HCT116 (cell line): ENCODE measurements around the gene IL36A. TPM values are rescaled to one million over a fixed set of nuclear protein-coding genes. Genes with fewer than 3 reads are reported as not detected.

ENCODE experiments used
- ATAC-seq: fragments of 200-7000 bp; cut with Tn5 transposase; 2 replicates; pipeline ENCODE4 v1.9.1; 2020; ENCODE audit warnings: mild to moderate bottlenecking, moderate library complexity
- Bru-seq: library from RNA; stranded (reverse); fragments of 400-500 nt; gene quantifications from one replicate; lab custom pipeline; 2021; lab: Mats Ljungman, UMichigan
- BruChase-seq, 2 experiments: library from RNA; stranded (reverse); fragments of 400-500 nt; gene quantifications; one replicate each; lab custom pipeline; 2021; lab: Mats Ljungman, UMichigan
- BruUV-seq: library from RNA; stranded (reverse); fragments of 400-500 nt; replicated peaks from 2 replicates; lab custom pipeline; 2021; lab: Mats Ljungman, UMichigan
- CTCF ChIA-PET: fragments of 300-600 bp; sonication (Branson Sonifier 250); formaldehyde crosslinking; loops from one replicate; lab custom pipeline; 2021; ENCODE audit warnings: antibody characterized with exemption; lab: Charles Lee
- POLR2A ChIA-PET: fragments of 300-600, 350-600 bp; sonication (Branson Sonifier 250); formaldehyde crosslinking; loops from one replicate; lab custom pipeline; 2021; ENCODE audit warnings: antibody characterized with exemption; lab: Charles Lee
- RAD21 ChIA-PET, 2 experiments: fragments of 300-600 bp; sonication (Branson Sonifier 250); formaldehyde crosslinking; loops; one replicate each; lab custom pipeline; 2023; ENCODE audit warnings: low total read pairs in 2 of 2; ENCODE audit not compliant: uncharacterized antibody in 2 of 2, unreplicated experiment in 2 of 2, low non-redundant PET in 1 of 2; lab: Charles Lee
- DNase-seq: peaks from one replicate; pipeline ENCODE4 v3.0.0-alpha.2; 2010; ENCODE audit warnings: low read depth, low spot score
- H2AFZ ChIP-seq: fragments of 200-600 bp; shearing (Covaris generic), sonication (generic); 2 replicates; pipeline ENCODE4 v1.6.1; 2017; ENCODE audit warnings: low read depth, mixed run types, mixed read lengths, antibody characterized with exemption, low read length; ENCODE audit not compliant: poor library complexity, severe bottlenecking
- H3K27ac ChIP-seq: 2 replicates; pipeline ENCODE4 v1.5.1; 2012; ENCODE audit warnings: low read depth, low read length
- H3K27me3 ChIP-seq: fragments of 200-600 bp; sonication (generic); 2 replicates; pipeline ENCODE4 v1.6.1; 2016; ENCODE audit warnings: mixed run types, low read length, mixed read lengths; ENCODE audit not compliant: insufficient read depth
- H3K36me3 ChIP-seq, 2 experiments: fragments of 200-500 bp in 1 of 2; fragments of 200-600 bp in 1 of 2; sonication (Bioruptor generic) in 1 of 2; sonication (generic) in 1 of 2; 2 replicates each; pipeline versions ENCODE4 v1.5.1 to v1.6.1; 2014 to 2016; ENCODE audit warnings: low read length in 2 of 2, inconsistent platforms in 1 of 2, mixed read lengths in 1 of 2, mixed run types in 1 of 2; ENCODE audit not compliant: insufficient read depth in 2 of 2, control insufficient read depth in 1 of 2
- H3K4me1 ChIP-seq, 2 experiments: fragments of 200-600 bp in 1 of 2; sonication (generic) in 1 of 2; 2 replicates each; pipeline versions ENCODE4 v1.5.1 to v1.6.1; 2012 to 2017; ENCODE audit warnings: low read length in 2 of 2, inconsistent platforms in 1 of 2, mild to moderate bottlenecking in 1 of 2, mixed read lengths in 1 of 2, mixed run types in 1 of 2, moderate library complexity in 1 of 2; ENCODE audit not compliant: insufficient read depth in 2 of 2, control insufficient read depth in 1 of 2
- H3K4me2 ChIP-seq: fragments of 200-600 bp; sonication (generic); 2 replicates; pipeline ENCODE4 v1.6.1; 2017; ENCODE audit warnings: mixed run types, low read length, mixed read lengths
- H3K4me3 ChIP-seq, 2 experiments: fragments of 200-600 bp in 1 of 2; sonication (generic) in 1 of 2; replicated peaks in 1 of 2; 2 replicates each; pipeline ENCODE4 v1.5.1; 2011 to 2016; ENCODE audit warnings: low read length in 2 of 2, control low read depth in 1 of 2, low read depth in 1 of 2, mild to moderate bottlenecking in 1 of 2, mixed read lengths in 1 of 2, mixed run types in 1 of 2
- H3K79me2 ChIP-seq: fragments of 200-600 bp; sonication (generic); 2 replicates; pipeline ENCODE4 v1.6.1; 2017; ENCODE audit warnings: mild to moderate bottlenecking, mixed run types, low read length, moderate library complexity, mixed read lengths; ENCODE audit not compliant: insufficient read depth
- H3K9ac ChIP-seq: fragments of 200-600 bp; sonication (generic); 2 replicates; pipeline ENCODE4 v1.6.1; 2016; ENCODE audit warnings: low read length, mixed read lengths
- H3K9me2 ChIP-seq: fragments of 200-600 bp; sonication (generic), shearing (Covaris generic); 2 replicates; pipeline ENCODE4 v1.6.1; 2017; ENCODE audit warnings: mixed run types, mild to moderate bottlenecking, moderate library complexity; ENCODE audit not compliant: insufficient read depth
- H3K9me3 ChIP-seq, 2 experiments: fragments of 200-500 bp in 1 of 2; fragments of 200-600 bp in 1 of 2; sonication (Bioruptor generic) in 1 of 2; sonication (generic) in 1 of 2; 2 replicates each; pipeline ENCODE4 v1.6.1; 2014 to 2017; ENCODE audit warnings: low read length in 2 of 2, mixed read lengths in 2 of 2, inconsistent platforms in 1 of 2, low read depth in 1 of 2, mild to moderate bottlenecking in 1 of 2, mixed run types in 1 of 2, moderate library complexity in 1 of 2; ENCODE audit not compliant: control insufficient read depth in 1 of 2, insufficient read depth in 1 of 2
- H4K20me1 ChIP-seq: fragments of 200-600 bp; sonication (generic), shearing (Covaris generic); 2 replicates; pipeline ENCODE4 v1.6.1; 2017; ENCODE audit warnings: mixed run types, mild to moderate bottlenecking, moderate library complexity; ENCODE audit not compliant: insufficient read depth
- CBX3 ChIP-seq: IDR thresholded peaks from 2 replicates; pipeline ENCODE4 v1.6.1; 2012; ENCODE audit warnings: low read depth
- CEBPB ChIP-seq: IDR thresholded peaks from 2 replicates; pipeline ENCODE4 v1.6.1; 2012; ENCODE audit warnings: low read depth
- CTCF ChIP-seq, 3 experiments: fragments of 200-600 bp in 1 of 3; sonication (generic) in 1 of 3; IDR thresholded peaks in 2 of 3; conservative IDR thresholded peaks in 1 of 3; 2 replicates each; pipeline ENCODE4 v1.5.1; 2012 to 2017; ENCODE audit warnings: low read depth in 2 of 3, low read length in 2 of 3, antibody characterized with exemption in 1 of 3, borderline replicate concordance in 1 of 3, control low read depth in 1 of 3, mild to moderate bottlenecking in 1 of 3, mixed read lengths in 1 of 3, mixed run types in 1 of 3, moderate library complexity in 1 of 3; ENCODE audit not compliant: insufficient read depth in 1 of 3
- EGR1 ChIP-seq: IDR thresholded peaks from 2 replicates; pipeline ENCODE4 v1.6.1; 2012; ENCODE audit warnings: low read depth
- EZH2 ChIP-seq: fragments of 200-600 bp; sonication (generic); IDR thresholded peaks from 2 replicates; pipeline ENCODE4 v1.6.1; 2017; ENCODE audit warnings: antibody characterized with exemption, mixed run types
- EZH2phosphoT487 ChIP-seq: fragments of 200-600 bp; IDR thresholded peaks from 2 replicates; pipeline ENCODE4 v1.6.1; 2018; ENCODE audit warnings: antibody characterized with exemption, borderline replicate concordance
- FOSL1 ChIP-seq: IDR thresholded peaks from 2 replicates; pipeline ENCODE4 v1.6.1; 2012; ENCODE audit warnings: low read depth
- JUND ChIP-seq: IDR thresholded peaks from 2 replicates; pipeline ENCODE4 v1.6.1; 2012
- MAX ChIP-seq: IDR thresholded peaks from 2 replicates; pipeline ENCODE4 v1.6.1; 2012
- POLR2A ChIP-seq: IDR thresholded peaks from 2 replicates; pipeline ENCODE4 v1.7.0; 2011; ENCODE audit warnings: borderline replicate concordance; ENCODE audit not compliant: insufficient read depth, insufficient read length; ENCODE audit errors: extremely low read depth
- POLR2AphosphoS5 ChIP-seq: IDR thresholded peaks from 2 replicates; pipeline ENCODE4 v1.6.1; 2011; ENCODE audit warnings: mild to moderate bottlenecking, low read depth, low read length, moderate library complexity
- RAD21 ChIP-seq: IDR thresholded peaks from 2 replicates; pipeline ENCODE4 v1.6.1; 2012; ENCODE audit warnings: low read depth, mild to moderate bottlenecking
- SIN3A ChIP-seq: IDR thresholded peaks from 2 replicates; pipeline ENCODE4 v1.6.1; 2012; ENCODE audit warnings: low read depth
- SP1 ChIP-seq: IDR thresholded peaks from 2 replicates; pipeline ENCODE4 v1.6.1; 2012; ENCODE audit warnings: low read depth
- TCF7L2 ChIP-seq: IDR thresholded peaks from 2 replicates; pipeline ENCODE4 v1.7.0; 2011; ENCODE audit warnings: borderline replicate concordance, inconsistent platforms; ENCODE audit not compliant: insufficient read depth, insufficient read length; ENCODE audit errors: extremely low read depth
- YY1 ChIP-seq: IDR thresholded peaks from 2 replicates; pipeline ENCODE4 v1.6.1; 2011; ENCODE audit warnings: low read length, low read depth, moderate library complexity, mild to moderate bottlenecking; ENCODE audit not compliant: insufficient replicate concordance; ENCODE audit errors: extremely low read depth
- ZFX ChIP-seq: fragments of 450-650 bp; IDR thresholded peaks from 2 replicates; pipeline ENCODE4 v1.6.1; 2017
- intact Hi-C: fragments of 100-400 bp; cut with micrococcal nuclease; formaldehyde crosslinking; loops from 2 replicates; pipeline ENCODE4 v1.10.0; 2022
- long read RNA-seq: library from polyadenylated mRNA; unstranded; transcript quantifications from one replicate; pipeline ENCODE4 v2.0.0, GENCODE V29; 2021; ENCODE audit not compliant: unreplicated experiment
- polyA plus RNA-seq: library from polyadenylated mRNA; unstranded; fragments of >200 nt; gene quantifications from 2 replicates; pipeline ENCODE4 v1.2.1, GENCODE V29; 2012; ENCODE audit warnings: missing spikeins
- total RNA-seq: library from RNA; stranded (reverse); gene quantifications from one replicate; pipeline ENCODE4 v1.2.1, GENCODE V29; 2021; ENCODE audit not compliant: unreplicated experiment

IL36A gene
- total RNA-seq = not detected
- not detected in 2 replicates for polyA plus RNA-seq
- Bru-seq, nascent RNA = not detected
- BruChase-seq, experiment 1, labeled RNA remaining after a 6-hour chase = percentile 15 among the genes with signal in this experiment
- not detected for BruChase-seq, experiment 2, labeled RNA remaining after a 2-hour chase
- long read RNA-seq = 0 reads

GRCh38 chr2:113005030-113005509 is at the start of gene IL36A:
TSS of gene IL36A (plus strand) at chr2:113005459. CDS start at chr2:113005872, 413 bp downstream.
- intact Hi-C loops = no loop called here
- Histone ChIP-seq H2AFZ (no peak within 1 kb of the TSS), H3K79me2 (no peaks in the 10 kb centered on the region), H3K4me2 (no peak within 1 kb of the TSS), H3K4me3 (no peak within 1 kb of the TSS), H3K4me1 (no peaks in the 10 kb centered on the region), H3K9me2 (no peaks in the 10 kb centered on the region), H3K27ac (no peak within 1 kb of the TSS), H4K20me1 (no peaks in the 10 kb centered on the region), H3K27me3 (no peaks in the 10 kb centered on the region), H3K9ac (no peak within 1 kb of the TSS), H3K36me3 (no peaks in the 10 kb centered on the region), H3K9me3 (peaks cover 14 to 17% of the 10 kb centered on the region in 2 experiments; a peak in 3 of 4 replicates)
- no peak for DNase-seq
- ATAC-seq = no peak
- CTCF ChIA-PET = no interaction called here
- no TSS peak for BruUV-seq
- POLR2A ChIA-PET = no interaction called here
- TF ChIP-seq EZH2 (no peak), SIN3A (no peak), CTCF (IDR thresholded peaks at IDR 0.05 in 2 of 3, conservative IDR thresholded peaks at IDR 0.05 in 1 of 3; ENCODE audit: borderline replicate concordance in 1 of 3, insufficient read depth in 1 of 3, low read depth in 2 of 3, low read length in 2 of 3) (no peak), EZH2phosphoT487 (no peak), EGR1 (no peak), CEBPB (no peak), RAD21 (no peak), CBX3 (no peak), SP1 (no peak), YY1 (no peak), MAX (no peak), POLR2A (no peak), ZFX (no peak), POLR2AphosphoS5 (no peak), TCF7L2 (no peak), FOSL1 (no peak), JUND (no peak)
- RAD21 ChIA-PET = no interaction called here
